GM19468 (cell line): ENCODE results near the gene GABRB1.

ENCODE experiments used
- ATAC-seq: cut with Tn5 transposase; IDR thresholded peaks from one replicate; pipeline ENCODE4 v1.9.1; 2021; ENCODE audit warnings: mild to moderate bottlenecking, moderate library complexity, moderate number of reproducible peaks; ENCODE audit not compliant: unreplicated experiment; ENCODE audit errors: extremely low read depth

Gene GABRB1

DNA sequence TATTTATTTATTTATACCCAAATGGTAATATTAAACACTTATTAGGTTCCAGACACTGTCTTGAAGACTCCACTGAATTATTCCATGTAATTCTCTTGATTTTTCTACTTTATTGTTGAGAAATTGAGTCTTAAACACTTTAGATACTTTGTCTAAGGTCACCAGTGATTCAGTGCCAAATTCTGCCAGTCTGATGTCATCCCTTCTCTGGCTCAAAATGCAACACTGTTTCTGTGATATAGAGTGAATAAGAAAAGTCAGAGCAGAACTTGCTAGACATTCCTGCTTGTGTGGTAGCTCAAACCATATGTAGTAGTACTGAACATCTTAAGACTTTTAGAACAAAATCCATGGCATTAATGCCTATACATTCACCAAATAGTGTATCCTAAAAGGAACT is 164.3 kb downstream of the GABRB1 start:
- ATAC-seq = no peak

DNA sequence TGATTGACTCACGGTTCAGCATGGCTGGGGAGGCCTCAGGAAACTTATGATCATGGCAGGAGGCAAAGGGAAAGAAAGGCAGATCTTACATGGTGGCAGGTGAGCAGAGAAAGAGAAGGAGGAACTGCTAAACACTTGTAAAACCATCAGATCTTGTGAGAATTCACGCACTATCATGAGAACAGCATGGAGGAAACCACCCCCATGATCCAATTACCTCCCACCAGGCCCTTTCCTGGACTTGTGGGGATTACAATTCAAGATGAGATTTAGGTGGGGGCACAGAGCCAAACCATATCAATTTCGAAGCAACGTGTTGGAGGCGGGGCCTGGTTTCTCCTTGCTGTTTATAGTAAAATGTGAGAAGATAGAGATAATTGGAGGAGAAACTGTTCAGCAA is 167.4 kb downstream of the GABRB1 start:
- ATAC-seq = no peak

DNA sequence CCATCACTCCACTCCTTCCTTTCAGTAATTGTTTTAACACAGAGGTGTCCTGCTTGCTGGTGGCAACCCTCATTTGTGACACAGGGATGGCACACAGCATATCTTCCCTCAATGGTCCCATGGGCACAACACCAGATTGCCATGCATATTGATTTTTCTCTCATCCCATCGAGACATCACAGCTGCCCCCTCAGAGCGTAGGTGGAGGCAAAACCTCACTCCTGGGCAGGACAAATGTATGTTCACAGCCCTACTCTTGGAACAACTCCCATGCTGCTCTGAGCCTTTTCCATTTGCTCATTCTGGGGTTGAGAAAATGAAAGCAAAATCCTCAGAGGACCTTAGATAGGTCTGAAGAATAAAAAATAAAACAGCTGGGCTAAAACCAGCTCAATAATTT is 172.2 kb downstream of the GABRB1 start:
- no peak for ATAC-seq

DNA sequence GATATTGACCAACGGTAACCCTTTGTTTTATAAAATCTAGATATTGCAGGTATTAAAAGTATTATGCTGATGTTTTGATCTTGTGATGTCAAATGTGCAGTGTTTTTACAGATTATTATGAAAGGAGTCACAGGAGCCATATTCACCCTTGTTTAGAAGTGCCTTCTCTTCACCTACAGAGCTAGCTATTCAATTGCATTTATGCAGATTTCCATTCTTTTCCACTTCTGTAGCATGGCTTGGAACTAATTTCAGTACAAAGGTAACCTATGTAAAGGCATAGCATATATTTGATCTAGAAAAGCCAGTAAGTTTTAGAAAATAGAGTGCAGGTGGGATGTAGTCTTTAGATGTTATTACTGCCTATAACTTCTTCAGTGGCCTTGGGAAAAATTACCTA is 176.2 kb downstream of the GABRB1 start:
- no peak for ATAC-seq

DNA sequence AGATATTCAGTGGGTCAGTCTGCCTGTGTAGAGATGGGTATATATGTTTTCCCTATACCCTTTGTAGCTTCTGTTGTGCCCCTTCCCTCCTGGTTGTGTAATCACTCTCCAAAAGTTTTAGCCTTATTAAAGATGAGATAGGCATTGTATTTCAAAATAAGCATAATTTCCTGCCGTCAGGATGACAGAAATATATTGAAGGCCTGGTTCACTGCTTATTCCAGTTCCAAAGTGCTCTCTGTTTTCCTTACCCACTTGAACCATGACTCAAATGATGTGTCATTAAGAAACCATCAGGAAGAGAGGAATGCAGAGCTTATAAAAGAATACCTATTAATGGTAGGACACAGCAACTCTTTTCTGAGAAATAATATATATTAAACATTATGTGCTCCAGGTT is 178.5 kb downstream of the GABRB1 start:
- ATAC-seq = no peak

DNA sequence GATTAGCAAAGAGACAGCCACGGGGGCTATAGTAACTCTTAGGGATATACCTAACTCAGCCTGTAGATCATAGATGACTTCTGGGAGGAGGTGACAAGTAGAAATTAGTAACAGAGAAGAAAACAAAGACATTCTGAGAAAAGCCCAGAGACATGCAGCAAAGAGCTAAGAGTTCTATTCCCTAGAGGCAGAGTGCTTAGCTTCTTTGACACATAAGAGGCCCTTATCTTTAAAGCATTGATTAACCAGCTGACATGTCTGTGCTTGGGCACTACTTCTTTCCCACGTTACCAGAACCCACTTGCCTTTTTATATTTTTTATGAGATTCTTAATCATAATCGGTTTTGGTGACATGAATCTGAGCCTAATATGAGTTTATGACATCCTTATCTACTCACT is 179.5 kb downstream of the GABRB1 start:
- ATAC-seq = no peak

DNA sequence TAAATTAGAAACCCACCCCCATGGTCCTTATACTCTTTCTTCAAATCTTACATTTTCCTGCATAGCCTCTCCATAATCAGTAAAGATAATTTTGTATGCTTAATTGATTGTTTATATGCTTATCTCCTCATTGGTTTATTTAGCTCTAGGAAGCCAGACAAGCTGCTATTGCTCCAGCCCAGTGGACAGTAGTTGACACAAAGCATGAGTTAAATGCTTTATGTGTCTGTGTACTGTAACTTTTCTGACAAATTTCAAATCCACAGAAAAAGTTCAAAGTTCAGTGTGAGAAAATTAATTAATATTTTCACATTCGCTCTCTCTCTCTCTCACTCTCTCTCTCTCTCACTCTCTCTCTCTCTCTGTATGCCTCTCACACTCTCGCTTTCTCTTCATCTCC is 181.7 kb downstream of the GABRB1 start:
- no peak for ATAC-seq

DNA sequence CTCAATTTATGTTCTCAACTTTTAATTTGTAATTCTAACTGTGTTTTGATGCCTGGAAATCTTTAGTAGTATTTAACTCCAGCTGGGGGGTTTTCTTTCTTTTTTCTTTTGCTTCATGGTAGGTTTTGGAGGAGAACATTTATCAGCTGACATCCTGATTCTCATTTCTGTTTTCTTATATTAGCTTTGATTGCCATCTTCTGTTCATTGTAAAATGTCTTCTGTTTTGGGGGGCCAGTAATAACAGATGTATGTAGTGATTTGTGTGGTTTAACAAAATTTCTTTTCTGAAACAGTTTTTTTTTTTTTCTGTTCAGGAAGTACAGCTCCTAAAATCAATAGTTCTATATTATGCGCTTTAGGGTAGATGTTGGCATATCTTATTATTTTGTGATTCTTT is 182.2 kb downstream of the GABRB1 start:
- ATAC-seq = no peak

DNA sequence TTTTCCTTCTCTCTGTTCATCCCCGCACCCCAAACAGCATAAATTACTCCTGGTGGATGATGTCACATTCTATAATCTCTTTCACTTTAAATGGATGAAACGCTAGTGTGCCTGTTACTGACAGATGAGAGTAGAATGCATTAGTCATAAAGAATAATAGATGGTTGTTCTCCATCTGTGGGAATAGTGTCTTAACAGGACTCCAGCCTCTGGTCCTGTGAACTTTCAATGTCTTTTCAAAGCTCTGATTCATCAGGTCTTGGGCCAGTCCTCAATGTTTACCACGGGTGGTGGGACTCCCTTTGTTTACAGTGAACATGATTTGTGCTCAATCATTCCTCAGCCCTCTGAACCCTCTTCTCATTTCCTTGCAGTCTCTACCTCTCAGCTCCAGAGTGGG is 182.6 kb downstream of the GABRB1 start:
- no peak for ATAC-seq

DNA sequence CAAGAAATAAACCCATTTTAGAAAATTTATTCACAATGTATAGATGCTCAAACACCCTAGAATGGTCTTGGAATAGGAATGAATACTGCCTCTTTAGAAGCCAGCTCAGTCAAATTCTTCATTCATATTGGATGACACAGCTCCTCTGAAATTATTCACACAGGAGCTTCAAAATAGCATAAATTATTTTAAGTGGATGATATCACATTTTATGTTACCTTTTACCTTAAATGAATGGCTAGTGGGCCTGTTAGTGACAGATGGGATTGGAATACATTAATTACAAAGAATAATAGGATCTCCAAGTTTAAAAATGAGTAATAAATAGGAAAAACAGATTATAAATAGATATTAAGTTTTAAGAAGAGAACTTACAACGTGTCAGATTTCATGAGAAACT is 184.4 kb downstream of the GABRB1 start:
- no peak for ATAC-seq

DNA sequence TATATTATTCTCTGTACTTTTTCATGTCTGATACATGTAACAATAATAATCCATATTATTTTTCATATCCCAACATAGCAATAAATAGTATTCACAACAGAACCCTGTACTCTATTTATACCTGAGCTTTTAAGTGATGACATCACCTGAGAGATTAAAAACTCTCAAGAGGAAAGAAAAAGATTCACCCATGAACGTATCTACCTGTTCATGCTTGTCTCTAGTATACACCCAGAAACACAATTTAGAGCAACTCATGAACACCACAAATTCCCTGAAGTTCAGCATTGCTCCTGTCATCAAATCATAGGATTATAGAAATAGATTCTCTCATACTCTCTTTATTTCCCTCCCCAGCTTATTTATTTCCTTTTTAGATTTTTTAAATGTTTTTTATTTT is 185.9 kb downstream of the GABRB1 start:
- no peak for ATAC-seq

DNA sequence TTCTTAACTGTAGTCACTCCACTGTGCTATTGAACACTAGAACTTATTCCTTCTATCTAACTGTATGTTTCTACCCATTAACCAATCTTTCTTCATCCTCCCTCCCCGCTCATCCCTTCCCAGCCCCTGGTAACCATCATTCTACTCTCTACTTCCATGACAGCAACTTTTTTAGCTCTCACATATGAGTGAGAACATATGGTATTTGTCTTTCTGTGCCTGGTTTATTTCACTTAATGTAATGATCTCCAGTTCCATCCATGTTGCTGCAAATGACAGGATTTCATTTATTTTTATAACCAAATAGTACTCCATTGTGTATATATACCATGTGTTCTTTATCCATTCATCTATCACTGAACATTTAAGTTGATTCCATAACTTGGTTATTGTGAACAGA is 186.5 kb downstream of the GABRB1 start:
- no peak for ATAC-seq

DNA sequence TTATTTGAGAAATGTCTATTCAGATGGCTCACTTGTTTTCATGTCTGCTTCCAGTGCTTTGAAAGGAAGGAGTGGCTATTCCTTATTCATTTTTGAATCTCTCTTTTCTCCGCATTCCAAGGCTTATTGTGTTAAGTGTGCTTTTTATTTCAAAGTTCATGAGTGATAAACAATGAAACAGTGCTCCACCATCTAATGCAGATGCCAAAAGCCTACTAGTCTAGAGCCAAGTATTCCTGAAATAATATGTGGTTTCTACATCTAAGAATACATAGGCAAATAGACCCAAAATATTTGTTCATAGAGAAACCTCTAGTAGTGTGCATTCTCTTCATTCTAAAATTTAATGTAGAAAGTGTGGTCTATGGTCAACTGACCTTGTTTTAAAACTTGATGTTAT is 187.3 kb downstream of the GABRB1 start:
- ATAC-seq = no peak

DNA sequence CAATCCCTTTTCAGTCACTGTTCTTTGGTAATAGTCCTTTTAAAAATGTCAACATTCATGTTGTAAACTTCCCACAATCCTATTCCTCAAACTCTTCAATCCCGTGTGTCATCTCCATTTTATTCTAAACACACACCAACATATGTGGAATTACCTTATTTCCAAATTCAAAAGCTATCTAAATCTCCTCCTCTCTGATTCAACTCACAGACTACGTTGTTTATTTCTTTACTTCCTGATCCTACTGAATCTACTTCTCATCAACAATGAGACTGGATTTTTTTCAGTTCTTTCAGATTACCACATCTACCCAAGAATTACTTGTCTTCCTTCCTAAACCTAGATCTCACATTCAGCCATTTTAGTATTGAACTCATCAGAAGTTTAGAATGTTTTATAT is 188.2 kb downstream of the GABRB1 start:
- ATAC-seq = no peak

DNA sequence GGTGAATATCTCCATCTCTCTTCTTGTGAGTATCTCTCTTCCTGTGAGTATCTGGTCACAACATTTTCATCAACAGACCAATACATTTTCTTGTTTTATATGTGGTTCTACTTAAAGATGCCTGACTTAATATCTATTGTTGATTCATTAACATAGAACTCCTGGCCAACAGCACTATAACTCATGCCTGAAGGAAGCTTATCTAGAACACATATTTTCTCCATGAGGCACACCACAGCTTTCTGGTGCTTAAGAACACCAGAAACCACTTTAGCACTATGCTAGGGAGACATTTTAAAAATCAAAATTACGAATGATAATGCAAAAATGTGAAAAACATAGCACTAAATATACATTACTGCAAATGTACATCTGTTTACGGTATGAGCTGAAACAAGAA is 190.4 kb downstream of the GABRB1 start:
- no peak for ATAC-seq

DNA sequence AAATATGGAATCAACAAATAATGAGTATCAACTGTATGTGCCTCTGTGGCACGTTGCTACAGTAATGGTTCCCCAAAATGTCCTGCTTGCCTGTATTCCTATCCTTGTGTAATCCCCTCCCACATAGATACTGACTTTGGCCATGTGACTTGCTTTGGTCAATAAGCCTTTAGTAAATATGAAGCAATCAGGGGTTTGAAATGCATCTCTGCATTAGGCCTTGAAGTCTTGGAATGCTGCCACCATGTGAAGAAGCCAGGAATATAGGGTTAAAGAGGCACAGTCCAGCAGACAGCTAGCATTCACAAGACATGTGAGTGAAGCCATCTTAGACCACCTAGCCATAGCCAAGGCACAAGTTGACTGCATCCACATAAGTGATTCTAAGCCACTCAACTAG is 190.9 kb downstream of the GABRB1 start:
- ATAC-seq = no peak

DNA sequence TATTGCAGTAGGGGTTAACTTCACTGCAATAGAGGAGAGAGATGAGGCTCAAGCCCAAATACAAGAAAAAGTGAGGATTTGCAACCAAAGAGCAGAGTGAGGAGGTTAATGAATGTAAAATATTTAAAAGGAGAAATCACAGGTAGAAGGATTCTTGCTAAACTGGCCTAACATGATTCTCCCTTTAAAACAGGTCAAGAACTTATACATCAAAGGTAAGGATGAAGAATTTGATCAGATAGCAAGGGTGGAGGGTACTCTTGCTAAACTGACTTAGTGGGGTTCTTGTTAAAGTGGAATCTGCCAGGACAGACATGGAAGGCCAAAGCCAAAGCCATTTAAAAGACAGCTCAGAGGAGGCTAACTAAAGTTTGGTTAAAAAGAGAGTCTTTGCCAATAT is 193.0 kb downstream of the GABRB1 start:
- ATAC-seq = no peak

DNA sequence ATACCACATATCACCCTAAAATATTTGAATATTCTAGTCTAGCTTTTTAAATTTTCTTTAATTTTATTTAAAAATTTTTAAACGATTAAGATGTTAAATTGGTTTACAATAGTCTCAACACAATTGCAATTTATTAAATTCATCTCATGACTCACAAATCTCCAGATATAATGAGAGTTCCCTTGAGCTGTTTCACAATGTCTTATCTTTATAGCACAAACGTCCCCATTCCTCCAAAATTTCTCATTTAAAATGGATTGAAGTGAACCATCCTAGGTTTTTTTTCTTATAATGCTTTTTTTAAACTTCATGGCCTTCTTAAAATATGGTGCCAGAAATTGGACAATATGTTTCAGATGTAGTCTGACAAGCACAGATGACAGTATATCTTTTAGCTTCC is 204.4 kb downstream of the GABRB1 start:
- no peak for ATAC-seq

DNA sequence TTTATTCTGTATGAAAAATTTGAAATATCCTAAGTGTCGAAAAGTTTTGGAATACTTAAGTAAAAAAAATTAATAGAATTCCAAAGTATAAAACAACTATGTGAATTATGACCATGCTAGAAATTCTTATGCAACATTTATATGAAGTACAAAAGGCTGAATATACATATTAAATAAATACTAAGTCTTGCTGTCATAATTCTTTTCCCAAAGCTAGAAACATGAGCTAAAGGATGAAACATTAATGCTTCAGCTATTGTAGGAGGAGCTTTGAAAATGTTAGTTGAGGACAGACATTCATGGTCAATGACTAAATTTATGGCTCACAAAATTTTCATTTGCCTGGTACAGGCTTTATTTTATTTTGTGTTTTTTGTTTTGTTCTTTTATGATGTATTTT is 207.3 kb downstream of the GABRB1 start:
- ATAC-seq = no peak

DNA sequence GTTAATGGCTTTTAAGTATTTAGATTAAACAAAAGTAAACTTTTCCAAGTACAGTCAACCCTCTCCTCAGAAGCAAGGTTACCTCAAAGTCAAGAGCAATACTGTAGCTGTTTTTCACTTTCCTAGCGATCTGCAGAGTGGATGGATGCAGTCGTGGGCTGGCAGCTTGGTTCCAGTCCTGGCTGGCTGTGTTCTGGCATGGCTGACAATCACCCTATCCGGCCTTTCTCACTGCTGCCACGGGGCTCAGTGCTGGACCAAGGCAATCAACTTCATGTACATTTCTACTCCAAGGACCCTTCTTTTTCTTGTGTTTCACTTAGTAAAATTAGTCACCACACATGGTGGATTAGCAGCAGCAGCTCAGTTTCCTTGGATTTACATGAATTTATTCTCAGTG is 208.3 kb downstream of the GABRB1 start:
- ATAC-seq = no peak

DNA sequence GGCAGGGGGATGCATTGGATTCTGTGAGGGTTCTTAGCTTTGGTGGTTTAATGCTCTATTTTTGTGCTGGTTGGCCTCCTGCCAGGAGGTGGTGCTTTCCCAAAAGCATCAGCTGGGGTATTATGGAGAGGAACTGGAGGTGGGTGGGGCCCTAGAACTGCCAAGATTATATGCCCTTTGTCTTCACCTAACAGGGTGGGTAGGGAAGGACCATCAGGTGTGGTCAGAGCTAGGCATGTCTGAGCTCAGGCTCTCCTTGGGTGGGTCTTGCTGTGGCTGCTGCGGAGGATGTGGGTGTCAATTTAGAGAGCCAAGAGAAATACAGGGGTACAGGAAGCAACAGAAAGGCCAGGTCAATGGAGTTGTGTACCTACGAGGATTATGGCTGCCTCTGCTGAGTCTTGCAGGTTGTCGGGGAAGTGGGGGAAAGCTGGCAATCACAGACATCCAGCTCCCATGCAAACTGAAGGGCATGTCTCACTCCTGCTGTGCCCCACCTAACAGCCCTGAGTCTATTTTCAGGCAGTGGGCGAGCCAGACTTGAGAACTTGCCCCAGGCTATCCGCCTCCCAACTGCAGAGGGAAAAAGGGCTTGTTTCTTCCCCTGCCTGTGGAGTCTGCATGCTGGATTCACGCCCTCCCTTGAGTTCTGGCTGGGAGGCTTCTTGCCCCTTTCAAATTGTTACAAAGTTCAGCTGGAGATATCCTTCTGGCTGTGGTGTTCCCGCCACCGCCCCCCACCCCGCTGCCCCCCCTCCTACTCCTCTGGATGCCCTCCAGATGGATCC is 220.2 kb downstream of the GABRB1 start:
- ATAC-seq = no peak

DNA sequence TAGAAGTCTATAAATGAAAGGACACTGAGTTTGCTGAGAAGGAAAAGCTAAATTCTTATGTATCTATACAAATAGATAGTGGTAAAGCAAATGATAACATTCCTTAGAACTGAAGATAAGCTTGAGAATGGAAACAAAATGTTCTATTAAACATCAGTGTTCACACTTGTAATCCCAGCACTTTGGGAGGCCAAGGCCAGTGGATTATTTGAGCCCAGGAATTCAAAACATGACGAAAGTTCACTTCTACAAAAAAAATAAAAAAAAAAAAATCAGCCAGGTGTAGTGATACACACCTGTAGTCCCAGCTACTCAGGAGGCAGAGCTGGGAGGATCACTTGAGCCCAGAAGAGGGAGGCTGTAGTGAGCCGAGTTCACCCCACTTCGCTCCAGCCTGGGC is 232.4 kb downstream of the GABRB1 start:
- ATAC-seq = no peak
